KMS-11 (cell line): Measurements from ENCODE around the gene CDAN1.

ENCODE experiments used
- H2AFZ ChIP-seq: fragments of 200-600 bp; sonication (generic); 2 replicates; pipeline ENCODE4 v1.6.1; 2016; ENCODE audit warnings: antibody characterized with exemption, mixed run types, low read depth
- H3K27ac ChIP-seq: fragments of 200-600 bp; sonication (generic); 2 replicates; pipeline ENCODE4 v1.6.1; 2016; ENCODE audit warnings: mild to moderate bottlenecking, mixed run types
- H3K27me3 ChIP-seq: fragments of 200-600 bp; sonication (generic); 2 replicates; pipeline ENCODE4 v1.6.1; 2017; ENCODE audit warnings: mild to moderate bottlenecking, low read depth, mixed run types, moderate library complexity; ENCODE audit not compliant: insufficient read depth
- H3K36me3 ChIP-seq: fragments of 200-600 bp; sonication (generic); 2 replicates; pipeline ENCODE4 v1.6.1; 2017; ENCODE audit warnings: mild to moderate bottlenecking, mixed run types; ENCODE audit not compliant: insufficient read depth
- H3K4me1 ChIP-seq: fragments of 200-600 bp; sonication (generic); 2 replicates; pipeline ENCODE4 v1.6.1; 2016; ENCODE audit warnings: mild to moderate bottlenecking, low read depth, mixed run types; ENCODE audit not compliant: poor library complexity, severe bottlenecking
- H3K4me2 ChIP-seq: fragments of 200-600 bp; sonication (generic); 2 replicates; pipeline ENCODE4 v1.7.0; 2016; ENCODE audit warnings: mild to moderate bottlenecking, mixed run types
- H3K4me3 ChIP-seq: fragments of 200-600 bp; sonication (generic); IDR thresholded peaks from 2 replicates; pipeline ENCODE4 v1.6.1; 2017; ENCODE audit warnings: low read depth, low read length, mixed read lengths; ENCODE audit not compliant: insufficient read depth
- H3K79me2 ChIP-seq: fragments of 200-600 bp; sonication (generic); 2 replicates; pipeline ENCODE4 v1.6.1; 2016; ENCODE audit warnings: low read depth, mixed run types; ENCODE audit not compliant: insufficient read depth
- H3K9ac ChIP-seq: fragments of 200-600 bp; sonication (generic); 2 replicates; pipeline ENCODE4 v1.6.1; 2016; ENCODE audit warnings: mild to moderate bottlenecking, mixed run types
- H4K20me1 ChIP-seq: fragments of 200-600 bp; sonication (generic); 2 replicates; pipeline ENCODE4 v1.6.1; 2016; ENCODE audit warnings: mild to moderate bottlenecking, mixed run types; ENCODE audit not compliant: insufficient read depth
- CTCF ChIP-seq: fragments of 200-600 bp; sonication (generic); conservative IDR thresholded peaks from 2 replicates; pipeline ENCODE4 v1.6.1; 2017; ENCODE audit warnings: low read depth, mild to moderate bottlenecking, antibody characterized with exemption, low read length, moderate library complexity, mixed read lengths

Gene CDAN1

GRCh38 chr15:42679285-42680141, 57.4 kb downstream of the CDAN1 start:
- no peak for TF ChIP-seq CTCF
- H4K20me1 ChIP-seq: no peaks in the 10 kb centered on the region
- H3K4me1 ChIP-seq: no peaks in the 10 kb centered on the region
- no peaks in the 10 kb centered on the region for H3K27me3 ChIP-seq
- no peaks in the 10 kb centered on the region for H3K36me3 ChIP-seq
- no peak overlapping the region for H3K4me3 ChIP-seq
- H3K27ac ChIP-seq: no peak overlapping the region
- no peak overlapping the region for H2AFZ ChIP-seq
- H3K79me2 ChIP-seq: no peaks in the 10 kb centered on the region
- H3K9ac ChIP-seq: no peak overlapping the region
- no peak overlapping the region for H3K4me2 ChIP-seq

- no peaks in the 10 kb centered on the region for H3K27me3 ChIP-seq
- H3K36me3 ChIP-seq: no peaks in the 10 kb centered on the region
- no peaks in the 10 kb centered on the region for H3K79me2 ChIP-seq
- no peaks in the 10 kb centered on the region for H4K20me1 ChIP-seq
- H3K27ac ChIP-seq: no peak overlapping the region
- no peak overlapping the region for H3K9ac ChIP-seq
- no peak overlapping the region for H2AFZ ChIP-seq
- H3K4me3 ChIP-seq: no peak overlapping the region
- no peaks in the 10 kb centered on the region for H3K4me1 ChIP-seq
- no peak for TF ChIP-seq CTCF
- H3K4me2 ChIP-seq: no peak overlapping the region
Measured at GRCh38 chr15:42675021-42675420, 61.9 kb downstream of the CDAN1 start.

- Histone ChIP-seq H3K27ac (no peak overlapping the region), H3K79me2 (no peaks in the 10 kb centered on the region), H3K4me1 (no peaks in the 10 kb centered on the region), H3K4me3 (no peak overlapping the region), H3K4me2 (no peak overlapping the region), H2AFZ (no peak overlapping the region), H3K9ac (no peak overlapping the region), H4K20me1 (no peaks in the 10 kb centered on the region), H3K36me3 (no peaks in the 10 kb centered on the region), H3K27me3 (no peaks in the 10 kb centered on the region)
- TF ChIP-seq CTCF: no peak
Measured at GRCh38 chr15:42674472-42674871, 62.5 kb downstream of the CDAN1 start.
